Nephron progenitor cell (in vitro differentiated cells): ENCODE measurements around the gene IRF7.
A peak's percentile ranks its signal among the peaks of the same experiment; 100 is the strongest.

Experiments used
- DNase-seq: peaks from one replicate; pipeline ENCODE4 v3.0.0; 2021
- H3K27ac Mint-ChIP-seq: 2 replicates; pipeline ENCODE4 v1.8.0; 2021; ENCODE audit warnings: mild to moderate bottlenecking, moderate library complexity, mixed read lengths
- H3K27me3 Mint-ChIP-seq: 2 replicates; pipeline ENCODE4 v1.8.0; 2021; ENCODE audit warnings: mild to moderate bottlenecking, low read depth, mixed read lengths; ENCODE audit not compliant: poor library complexity
- H3K36me3 Mint-ChIP-seq: 2 replicates; pipeline ENCODE4 v1.8.0; 2021; ENCODE audit warnings: low read depth, mixed read lengths
- H3K4me1 Mint-ChIP-seq: 2 replicates; pipeline ENCODE4 v1.8.0; 2021; ENCODE audit warnings: mixed read lengths
- H3K4me3 Mint-ChIP-seq: 2 replicates; pipeline ENCODE4 v1.8.0; 2021; ENCODE audit warnings: mild to moderate bottlenecking, moderate library complexity, mixed read lengths
- H3K9me3 Mint-ChIP-seq: 2 replicates; pipeline ENCODE4 v1.8.0; 2021; ENCODE audit warnings: mild to moderate bottlenecking, moderate library complexity, mixed read lengths
- CTCF ChIP-seq: fragments of 200-600 bp; sonication (generic); IDR thresholded peaks from 2 replicates; pipeline ENCODE4 v1.5.0; 2021; ENCODE audit warnings: antibody characterized with exemption

The IRF7 gene

GRCh38 chr11:578276-579035 is 37.3 kb downstream of the IRF7 start:
- Mint-ChIP-seq H3K4me3 (peak overlapping the region; percentile 90), H3K27ac (peak overlapping the region; percentile 32), H3K4me1 (peaks cover 55% of the 10 kb centered on the region), H3K9me3 (no peaks in the 10 kb centered on the region), H3K27me3 (peaks cover 4% of the 10 kb centered on the region), H3K36me3 (peaks cover 11% of the 10 kb centered on the region)
- no peak for TF ChIP-seq CTCF
- DNase-seq = no peak

GRCh38 chr11:577611-577894 is 38.2 kb downstream of the IRF7 start:
- H3K9me3 Mint-ChIP-seq = no peaks in the 10 kb centered on the region
- DNase-seq = no peak
- TF ChIP-seq CTCF = no peak
- H3K4me3 Mint-ChIP-seq = peak overlapping the region; percentile 90
- peaks cover 4% of the 10 kb centered on the region for H3K27me3 Mint-ChIP-seq
- H3K36me3 Mint-ChIP-seq = peaks cover 11% of the 10 kb centered on the region
- peaks cover 60% of the 10 kb centered on the region for H3K4me1 Mint-ChIP-seq
- peak overlapping the region; percentile 88 for H3K27ac Mint-ChIP-seq

GRCh38 chr11:576811-577610 is 38.7 kb downstream of the IRF7 start:
- peak overlapping the region; percentile 90 for H3K4me3 Mint-ChIP-seq
- no peak for TF ChIP-seq CTCF
- peaks cover 4% of the 10 kb centered on the region for H3K27me3 Mint-ChIP-seq
- H3K9me3 Mint-ChIP-seq = no peaks in the 10 kb centered on the region
- peaks cover 60% of the 10 kb centered on the region for H3K4me1 Mint-ChIP-seq
- no peak for DNase-seq
- H3K27ac Mint-ChIP-seq = peak overlapping the region; percentile 88
- H3K36me3 Mint-ChIP-seq = peaks cover 9% of the 10 kb centered on the region

GRCh38 chr11:575996-576768 is 39.6 kb downstream of the IRF7 start, which contains the start of gene PHRF1:
Gene PHRF1, plus strand, starts transcription at chr11:576470. Its CDS starts 5,043 bp downstream, at chr11:581513.
- Mint-ChIP-seq H3K36me3 (peaks cover 3% of the 10 kb centered on the region), H3K27me3 (peaks cover 4% of the 10 kb centered on the region), H3K27ac (peak within 1 kb of the TSS; percentile 100), H3K4me1 (peaks cover 64% of the 10 kb centered on the region), H3K9me3 (no peaks in the 10 kb centered on the region), H3K4me3 (peak within 1 kb of the TSS; percentile 96)
- TF ChIP-seq CTCF = no peak
- peak; percentile 97 for DNase-seq

GRCh38 chr11:575313-575995 is 40.3 kb downstream of the IRF7 start:
- peak; percentile 44 for DNase-seq
- Mint-ChIP-seq H3K36me3 (no peaks in the 10 kb centered on the region), H3K4me3 (peak overlapping the region; percentile 90), H3K4me1 (peaks cover 64% of the 10 kb centered on the region), H3K27me3 (peaks cover 4% of the 10 kb centered on the region), H3K27ac (no peak overlapping the region), H3K9me3 (no peaks in the 10 kb centered on the region)
- no peak for TF ChIP-seq CTCF
